GM12801 (cell line): ENCODE data around the gene PDE3B.

Source experiments
- CTCF ChIP-seq: IDR thresholded peaks from one replicate; pipeline ENCODE4 v1.5.1; 2011; ENCODE audit warnings: control low read depth; ENCODE audit not compliant: insufficient read length; ENCODE audit errors: extremely low read depth

PDE3B gene

GRCh38 chr11:14773755-14774154 lies 130.2 kb downstream of the PDE3B start:
- TF ChIP-seq CTCF: no peak

GRCh38 chr11:14774721-14775120 lies 131.1 kb downstream of the PDE3B start:
- TF ChIP-seq CTCF: no peak

- no peak for TF ChIP-seq CTCF
Observed at GRCh38 chr11:14775897-14776296, 132.3 kb downstream of the PDE3B start.

- TF ChIP-seq CTCF: no peak
Observed at GRCh38 chr11:14783788-14784187, 140.2 kb downstream of the PDE3B start.

GRCh38 chr11:14784230-14784629 lies 140.6 kb downstream of the PDE3B start:
- no peak for TF ChIP-seq CTCF

- no peak for TF ChIP-seq CTCF
Observed at GRCh38 chr11:14789879-14790484, 146.4 kb downstream of the PDE3B start.

GRCh38 chr11:14793546-14793945 lies 149.9 kb downstream of the PDE3B start:
- TF ChIP-seq CTCF: no peak
